K562 (cell line): ENCODE measurements around the gene TRPM2. TPM values are rescaled to one million over a fixed set of nuclear protein-coding genes. Genes with fewer than 3 reads are reported as not detected.

Experiments used
- ATAC-seq: fragments of 200-7000 bp; cut with Tn5 transposase; 3 replicates; pipeline ENCODE4 v1.9.1; 2020; ENCODE audit warnings: moderate library complexity
- BruUV-seq: library from RNA; stranded (reverse); fragments of 400-500 nt; replicated peaks from 2 replicates; lab custom pipeline; 2021; lab: Mats Ljungman, UMichigan
- CTCF ChIA-PET: fragments of 300-600 bp; formaldehyde crosslinking; extraction: SDS; loops from one replicate; lab custom pipeline; 2021; ENCODE audit warnings: low intra/inter-chr PET ratio; lab: Yijun Ruan, JAX
- POLR2A ChIA-PET: fragments of 300-600, 350-650 bp; sonication (Branson Sonifier 250); formaldehyde crosslinking; extraction: SDS; loops from one replicate; lab custom pipeline; 2021; ENCODE audit warnings: antibody characterized with exemption, inconsistent platforms; lab: Yijun Ruan, JAX
- DNase-seq, 4 experiments: peaks; one replicate each; pipeline versions ENCODE4 v3.0.0 to v3.0.0-alpha.2; 2011 to 2018; ENCODE audit warnings: low spot score in 3 of 4, mixed read lengths in 3 of 4; ENCODE audit errors: extremely low read depth in 1 of 4
- FAIRE-seq: peaks from 2 replicates; lab custom pipeline; 2011; peaks lifted over from hg19 to GRCh38; lab: Jason Lieb, UNC
- H2AFZ ChIP-seq: 2 replicates; pipeline ENCODE4 v1.6.0; 2011; ENCODE audit warnings: low read depth, low read length, control low read depth, inconsistent platforms
- H3K27ac ChIP-seq: fragments of 200-600 bp; 3 replicates; pipeline ENCODE4 v1.8.0; 2011; ENCODE audit warnings: low read depth, mild to moderate bottlenecking, control low read depth, inconsistent platforms, low read length, moderate library complexity, mixed read lengths; ENCODE audit errors: extremely low read depth
- H3K27me3 ChIP-seq, 2 experiments: fragments of 300-600 bp in 1 of 2; 2 replicates in 1 of 2; 3 replicates in 1 of 2; pipeline versions ENCODE4 v1.6.0 to v1.8.0; 2011; ENCODE audit warnings: inconsistent platforms in 2 of 2, low read length in 2 of 2, mild to moderate bottlenecking in 1 of 2, mixed read lengths in 1 of 2, moderate library complexity in 1 of 2; ENCODE audit not compliant: control insufficient read depth in 2 of 2, insufficient read depth in 2 of 2
- H3K36me3 ChIP-seq: fragments of 300-600 bp; 3 replicates; pipeline ENCODE4 v1.8.0; 2011; ENCODE audit warnings: mild to moderate bottlenecking, low read length, inconsistent platforms; ENCODE audit not compliant: control insufficient read depth, insufficient read depth
- H3K4me1 ChIP-seq, 2 experiments: fragments of 200-600 bp in 1 of 2; replicated peaks in 1 of 2; 2 replicates in 1 of 2; 3 replicates in 1 of 2; pipeline versions ENCODE4 v1.5.1 to v1.8.0; 2011; ENCODE audit warnings: inconsistent platforms in 2 of 2, low read length in 2 of 2, mild to moderate bottlenecking in 1 of 2, mixed read lengths in 1 of 2, moderate library complexity in 1 of 2; ENCODE audit not compliant: control insufficient read depth in 2 of 2, insufficient read depth in 2 of 2
- H3K4me2 ChIP-seq: 2 replicates; pipeline ENCODE4 v1.6.1; 2011; ENCODE audit warnings: low read length, control low read depth, inconsistent platforms, mixed read lengths; ENCODE audit not compliant: insufficient read depth
- H3K4me3 ChIP-seq: fragments of 200-600 bp; sonication (generic), shearing (Covaris generic); 2 replicates; pipeline ENCODE4 v1.5.1; 2016; ENCODE audit warnings: control low read depth, inconsistent platforms
- H3K79me2 ChIP-seq: fragments of 200-600 bp; 3 replicates; pipeline ENCODE4 v1.8.0; 2011; ENCODE audit warnings: low read length, inconsistent platforms; ENCODE audit not compliant: control insufficient read depth, insufficient read depth
- H3K9ac ChIP-seq, 2 experiments: 2 replicates each; pipeline versions ENCODE4 v1.6.0 to v1.6.1; 2011; ENCODE audit warnings: low read depth in 2 of 2, low read length in 2 of 2, control low read depth in 1 of 2, inconsistent platforms in 1 of 2, mild to moderate bottlenecking in 1 of 2, mixed read lengths in 1 of 2; ENCODE audit not compliant: insufficient read depth in 1 of 2
- H3K9me1 ChIP-seq: one replicate; pipeline ENCODE4 v1.6.0; 2011; ENCODE audit warnings: inconsistent platforms, mild to moderate bottlenecking, low read length, moderate library complexity; ENCODE audit not compliant: control insufficient read depth, insufficient read depth
- H3K9me3 ChIP-seq: replicated peaks from 2 replicates; pipeline ENCODE4 v1.5.1; 2011; ENCODE audit warnings: low read depth, low read length, inconsistent platforms; ENCODE audit not compliant: control insufficient read depth, insufficient read depth
- H4K20me1 ChIP-seq: replicated peaks from 2 replicates; pipeline ENCODE4 v1.6.1; 2011; ENCODE audit warnings: low read length, inconsistent platforms, mixed read lengths; ENCODE audit not compliant: control insufficient read depth, insufficient read depth
- E2F6 ChIP-seq, 2 experiments: IDR thresholded peaks; 2 replicates each; pipeline ENCODE4 v1.6.1; 2011; ENCODE audit warnings: borderline replicate concordance in 1 of 2, control low read depth in 1 of 2, low read depth in 1 of 2, low read length in 1 of 2, mild to moderate bottlenecking in 1 of 2, mixed read lengths in 1 of 2, moderate library complexity in 1 of 2; ENCODE audit not compliant: insufficient read depth in 1 of 2, insufficient read length in 1 of 2, poor library complexity in 1 of 2, severe bottlenecking in 1 of 2; ENCODE audit errors: extremely low read depth in 1 of 2
- E4F1 ChIP-seq: fragments of 250-450 bp; sonication (Bioruptor Pico); IDR thresholded peaks from 2 replicates; pipeline ENCODE4 v1.5.0; 2021; ENCODE audit warnings: mild to moderate bottlenecking, borderline replicate concordance
- EGR1 ChIP-seq: fragments of 450-650 bp; conservative IDR thresholded peaks from 2 replicates; pipeline ENCODE4 v1.6.1; 2017; ENCODE audit warnings: mild to moderate bottlenecking
- ELK3 ChIP-seq: fragments of 450-650 bp; formaldehyde crosslinking; IDR thresholded peaks from 2 replicates; pipeline ENCODE4 v1.4.0; 2020; ENCODE audit warnings: mild to moderate bottlenecking
- FOXM1 ChIP-seq, 2 experiments: fragments of 450-650 bp in 1 of 2; sonication (generic) in 1 of 2; formaldehyde crosslinking in 1 of 2; IDR thresholded peaks; 2 replicates each; pipeline versions ENCODE4 v1.6.1 to v1.9.0; 2017 to 2022; ENCODE audit warnings: low read depth in 2 of 2, mild to moderate bottlenecking in 2 of 2, missing genetic modification reagents in 1 of 2, moderate library complexity in 1 of 2
- GATAD2A ChIP-seq: fragments of 450-650 bp; IDR thresholded peaks from 2 replicates; pipeline ENCODE4 v1.6.1; 2017
- HMGN3 ChIP-seq: IDR thresholded peaks from 2 replicates; pipeline ENCODE4 v1.6.1; 2011; ENCODE audit warnings: borderline replicate concordance, low read depth, mild to moderate bottlenecking, mixed read lengths, low read length; ENCODE audit not compliant: insufficient read length; ENCODE audit errors: extremely low read depth
- PHB ChIP-seq: fragments of 250-450 bp; sonication (Bioruptor Pico); IDR thresholded peaks from 2 replicates; pipeline ENCODE4 v1.5.0; 2021
- RBM25 ChIP-seq: fragments of 200-400 bp; formaldehyde crosslinking; IDR thresholded peaks from 2 replicates; pipeline ENCODE4 v1.6.1; 2018; ENCODE audit warnings: low read length, low read depth, moderate library complexity; ENCODE audit not compliant: severe bottlenecking
- SIX5 ChIP-seq, 2 experiments: IDR thresholded peaks; 2 replicates each; pipeline ENCODE4 v1.6.1; 2011; ENCODE audit warnings: low read length in 2 of 2, borderline replicate concordance in 1 of 2, low read depth in 1 of 2, mild to moderate bottlenecking in 1 of 2, moderate library complexity in 1 of 2; ENCODE audit not compliant: insufficient read depth in 1 of 2
- TBL1XR1 ChIP-seq, 2 experiments: IDR thresholded peaks; 2 replicates each; pipeline ENCODE4 v1.6.1; 2012; ENCODE audit warnings: improper control_type of control experiment in 2 of 2, low read length in 2 of 2, mild to moderate bottlenecking in 1 of 2
- TFAM ChIP-seq: fragments of 250-450 bp; sonication (Bioruptor Pico); conservative IDR thresholded peaks from 2 replicates; pipeline ENCODE4 v1.5.0; 2021; ENCODE audit warnings: mild to moderate bottlenecking, moderate library complexity
- ZBTB34 ChIP-seq: fragments of 250-450 bp; sonication (Bioruptor Pico); IDR thresholded peaks from 2 replicates; pipeline ENCODE4 v1.8.0; 2021; ENCODE audit warnings: mild to moderate bottlenecking, moderate library complexity
- ZNF644 ChIP-seq: fragments of 200-800 bp; sonication (Bioruptor generic); IDR thresholded peaks from 2 replicates; pipeline ENCODE4 v1.6.1; 2016; ENCODE audit warnings: low read depth, missing genetic modification characterization, missing compliant biosample characterization
- WGBS: fragments of 100-300 bp; shearing (Covaris generic); methylation state at CpG from one replicate; pipeline ENCODE4 v1.1.6; 2016; ENCODE audit warnings: low coverage, mixed read lengths; ENCODE audit not compliant: insufficient coverage; ENCODE audit errors: missing lambda C conversion rate; 5-methylcytosine and 5-hydroxymethylcytosine counted together
- in situ Hi-C: fragments of 300-500 bp; cut with MboI; formaldehyde crosslinking; loops from 4 replicates; pipeline ENCODE4 v1.15.0; 2018; ENCODE audit warnings: inconsistent platforms, mixed read lengths
- intact Hi-C: fragments of 100-400 bp; cut with micrococcal nuclease; formaldehyde crosslinking; loops from 2 replicates; pipeline ENCODE4 v1.14.2; 2022
- polyA plus RNA-seq, 8 experiments: library from polyadenylated mRNA; depleted of rRNA in 4 of 8; stranded (reverse) in 5 of 8; unstranded in 3 of 8; fragments of >200 nt; fragmentation: Nextera tagmentation in 2 of 8; fragmentation: Illumina TruSeq in 1 of 8; extraction: Ambion mirVana in 2 of 8; extraction: Trizol in 1 of 8; gene quantifications; 2 replicates each; pipeline versions ENCODE4 v1.2.1 to v1.2.3, GENCODE V29; 2011 to 2014; ENCODE audit warnings: inconsistent platforms in 1 of 8, missing spikeins in 1 of 8
- total RNA-seq, 7 experiments: library from RNA; depleted of rRNA in 6 of 7; stranded (reverse); fragments of >200 nt in 6 of 7; fragmentation: Illumina TruSeq in 2 of 7; extraction: Trizol in 2 of 7; gene quantifications; 2 replicates each; pipeline versions ENCODE4 v1.2.1 to v1.2.3, GENCODE V29; 2011 to 2021; ENCODE audit warnings: low replicate concordance in 1 of 7

Gene TRPM2
- total and polyA plus RNA-seq, 9 of the 15 experiments (the other 6 are each of a cell fraction or from before 2014, with no cell fraction given), result 0.33 to 2.1 (median 0.98) TPM; not detected in 2

GRCh38 chr21:44431300-44431699, 77.9 kb downstream of the TRPM2 start:
- Histone ChIP-seq H3K9me3 (no peaks in the 10 kb centered on the region; the same call in 1 of the 2 replicates), H3K27ac (no peak overlapping the region), H3K9me1 (no peaks in the 10 kb centered on the region), H3K36me3 (no peaks in the 10 kb centered on the region), H3K4me3 (no peak overlapping the region), H3K79me2 (no peaks in the 10 kb centered on the region), H3K4me1 (peaks cover 0 to 18% of the 10 kb centered on the region in 2 experiments; a peak in 1 of 5 replicates)
- no TSS peak for BruUV-seq
- in situ Hi-C loops, result no loop called here
- CTCF ChIA-PET, result no interaction called here
- TF ChIP-seq FOXM1 (IDR thresholded peaks at IDR 0.05; ENCODE audit: low read depth) (no peak), FOXM1 (CRISPR knock-in tag; IDR thresholded peaks at IDR 0.05; ENCODE audit: low read depth) (no peak), TFAM (CRISPR knock-in tag) (no peak), RBM25 (no peak), EGR1 (no peak), E4F1 (no peak), PHB (CRISPR knock-in tag) (no peak), SIX5 (IDR thresholded peaks at IDR 0.05; ENCODE audit: borderline replicate concordance in 1 of 2, insufficient read depth in 1 of 2, low read depth in 1 of 2, low read length in 2 of 2) (no peak), TBL1XR1 (IDR thresholded peaks at IDR 0.05; ENCODE audit: low read length in 2 of 2) (no peak), ZBTB34 (CRISPR knock-in tag) (no peak), E2F6 (IDR thresholded peaks at IDR 0.05; ENCODE audit: borderline replicate concordance in 1 of 2, extremely low read depth in 1 of 2, insufficient read depth in 1 of 2, insufficient read length in 1 of 2, low read depth in 1 of 2, low read length in 1 of 2, poor library complexity in 1 of 2, severe bottlenecking in 1 of 2) (no peak), GATAD2A (no peak), ELK3 (no peak), HMGN3 (no peak), ZNF644 (tag) (no peak)
- TF ChIP-seq, all 486 proteins: peak for 0
- Histone ChIP-seq H3K4me2 (no peak overlapping the region), H2AFZ (no peak overlapping the region), H4K20me1 (no peaks in the 10 kb centered on the region), H3K9ac (no peak overlapping the region), H3K27me3 (peaks cover 3 to 44% of the 10 kb centered on the region in 2 experiments; a peak in 3 of 5 replicates)
- FAIRE-seq (no peak), ATAC-seq (no peak), DNase-seq (no peak)
- 6% methylated on average over 4 of the region's 4 CpGs for WGBS
- intact Hi-C loops, result no loop called here
- POLR2A ChIA-PET, result interaction anchor here (2.7 kb wide), 1 partner anchor 11 kb away, joined by 15 read pairs; no protein-coding TSS in a partner anchor
